Activated naive CD8-positive, alpha-beta T cell treated with anti-CD3 and anti-CD28 coated beads for 36 hours (primary cell): Measurements from ENCODE around the gene CD300H. TPM values are rescaled to one million over a fixed set of nuclear protein-coding genes. Genes with fewer than 3 reads are reported as not detected.
"Not testable (repeated sequence)": the region's sequence is repeated elsewhere in the genome, so short reads cannot be mapped to it uniquely, and the experiment has no call there.

Source experiments
- DNase-seq: peaks from one replicate; pipeline ENCODE4 v3.0.0; 2021
- H3K27ac Mint-ChIP-seq: one replicate; pipeline ENCODE4 v1.8.0; 2022; ENCODE audit warnings: mild to moderate bottlenecking, moderate library complexity, mixed read lengths
- H3K27me3 Mint-ChIP-seq: one replicate; pipeline ENCODE4 v1.8.0; 2022; ENCODE audit warnings: mild to moderate bottlenecking, mixed read lengths
- H3K36me3 Mint-ChIP-seq: one replicate; pipeline ENCODE4 v1.8.0; 2021; ENCODE audit warnings: mild to moderate bottlenecking, mixed read lengths
- H3K4me1 Mint-ChIP-seq: one replicate; pipeline ENCODE4 v1.8.0; 2021; ENCODE audit warnings: mixed read lengths
- H3K4me3 Mint-ChIP-seq: one replicate; pipeline ENCODE4 v1.8.0; 2022; ENCODE audit warnings: mild to moderate bottlenecking, moderate library complexity, mixed read lengths
- H3K9me3 Mint-ChIP-seq: one replicate; pipeline ENCODE4 v1.8.0; 2022; ENCODE audit warnings: mixed read lengths
- total RNA-seq, 2 experiments: library from RNA; stranded (reverse); gene quantifications; one replicate each; pipeline ENCODE4 v1.2.3, GENCODE V29; 2021

The CD300H gene
- total RNA-seq, 2 experiments from 2014 or later: not detected

DNA sequence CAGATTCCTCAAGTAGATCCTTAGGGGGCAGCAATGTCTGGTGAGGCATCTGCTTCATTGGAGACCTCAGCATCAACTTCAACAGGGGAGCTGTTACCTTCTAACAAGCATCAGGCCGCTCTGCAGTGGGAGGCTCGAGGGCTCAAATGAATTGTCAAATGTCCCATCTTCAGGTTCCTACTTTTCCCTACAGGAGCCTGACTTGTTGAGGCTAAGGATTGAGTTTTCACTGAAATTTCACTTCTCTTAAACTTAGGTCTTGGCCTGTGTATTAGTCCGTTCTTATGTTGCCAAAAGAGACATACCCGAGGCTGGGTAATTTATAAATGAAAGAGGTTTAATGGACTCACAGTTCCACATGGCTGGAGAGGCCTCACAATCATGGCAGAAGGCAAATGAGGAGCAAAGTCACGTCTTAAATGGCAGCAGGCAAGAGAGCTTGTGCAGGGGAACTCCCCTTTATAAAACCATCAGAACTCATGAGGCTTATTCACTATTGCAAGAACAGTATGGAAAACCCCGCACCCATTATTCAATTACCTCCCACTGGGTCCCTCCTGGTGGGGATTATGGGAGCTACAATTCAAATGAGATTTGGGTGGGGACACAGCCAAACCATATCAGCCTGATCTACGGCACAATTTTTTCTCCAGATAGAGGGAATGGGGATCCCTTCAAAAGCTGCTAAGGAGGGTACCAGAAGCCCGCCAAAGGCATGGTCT, 29.9 kb upstream of the CD300H start:
- H3K4me3 Mint-ChIP-seq: no peak overlapping the region
- peaks cover 14% of the 10 kb centered on the region for H3K27me3 Mint-ChIP-seq
- H3K9me3 Mint-ChIP-seq: no peaks in the 10 kb centered on the region
- peaks cover 11% of the 10 kb centered on the region for H3K4me1 Mint-ChIP-seq
- no peak for DNase-seq
- no peak overlapping the region for H3K27ac Mint-ChIP-seq
- no peaks in the 10 kb centered on the region for H3K36me3 Mint-ChIP-seq

DNA sequence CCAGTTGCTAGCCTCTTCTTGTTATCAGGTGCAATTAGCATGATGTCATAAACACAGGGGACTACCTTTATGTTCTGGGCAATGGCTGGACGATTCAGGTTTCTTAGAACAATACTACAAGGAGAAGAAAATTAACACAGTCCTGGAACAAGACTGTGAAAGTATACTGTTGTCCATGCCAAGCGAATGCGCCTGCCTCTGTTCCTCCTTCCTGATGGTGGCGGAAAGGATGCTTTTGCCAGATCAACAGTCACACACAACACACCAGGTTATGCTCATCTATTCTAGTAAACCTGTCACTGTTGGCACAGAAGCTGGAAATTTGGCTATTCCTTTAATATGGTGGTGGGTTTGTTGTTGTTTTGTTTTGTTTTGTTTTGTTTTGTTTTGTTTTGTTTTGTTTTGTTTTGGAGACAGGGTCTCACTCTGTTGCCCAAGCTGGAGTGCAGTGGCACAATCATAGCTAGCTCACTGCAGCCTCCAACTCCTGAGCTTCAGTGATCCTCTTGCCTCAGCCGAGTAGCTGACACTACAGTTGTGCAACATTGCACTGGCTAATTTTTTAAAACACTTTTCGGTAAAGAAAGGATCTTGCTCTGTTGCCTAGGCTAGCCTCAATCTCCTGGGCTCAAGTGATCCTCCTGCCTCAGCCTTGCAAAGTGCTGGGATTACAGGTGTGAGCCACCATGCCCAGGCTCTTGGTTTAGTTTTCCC, 27.9 kb upstream of the CD300H start:
- no peaks in the 10 kb centered on the region for H3K36me3 Mint-ChIP-seq
- H3K27me3 Mint-ChIP-seq: peaks cover 16% of the 10 kb centered on the region
- no peaks in the 10 kb centered on the region for H3K9me3 Mint-ChIP-seq
- no peak overlapping the region for H3K4me3 Mint-ChIP-seq
- H3K27ac Mint-ChIP-seq: no peak overlapping the region
- DNase-seq: no peak
- peaks cover 17% of the 10 kb centered on the region for H3K4me1 Mint-ChIP-seq

GRCh38 chr17:74592087-74592990, 25.0 kb upstream of the CD300H start, which contains the start of gene CD300LD:
Gene CD300LD (minus strand): TSS chr17:74592283. CDS start chr17:74592202, 81 bp downstream.
- Mint-ChIP-seq H3K36me3 (no peaks in the 10 kb centered on the region), H3K4me3 (no peak within 1 kb of the TSS), H3K27me3 (peaks cover 14% of the 10 kb centered on the region), H3K9me3 (no peaks in the 10 kb centered on the region), H3K4me1 (peaks cover 11% of the 10 kb centered on the region), H3K27ac (no peak within 1 kb of the TSS)
- no peak for DNase-seq

DNA sequence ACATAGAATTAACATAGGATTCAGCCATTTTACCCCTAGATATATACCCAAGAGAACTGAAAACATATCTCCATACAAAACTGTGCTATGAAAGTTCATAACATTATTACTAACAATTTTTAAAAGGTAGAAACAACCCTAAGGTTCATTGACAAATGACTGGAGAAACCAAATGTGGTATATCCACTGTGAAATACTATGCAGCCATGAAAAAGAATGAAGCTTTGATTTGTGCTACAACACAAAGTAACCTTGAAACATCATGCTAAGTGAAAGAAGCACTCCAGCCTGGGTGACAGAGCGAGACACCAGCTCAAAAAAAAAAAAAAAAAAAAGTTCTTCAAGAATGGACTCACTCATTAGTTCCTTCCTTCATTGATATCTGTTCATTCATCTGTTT, 24.2 kb upstream of the CD300H start:
- Mint-ChIP-seq H3K4me3 (no peak overlapping the region), H3K9me3 (no peaks in the 10 kb centered on the region), H3K36me3 (no peaks in the 10 kb centered on the region), H3K4me1 (peaks cover 11% of the 10 kb centered on the region), H3K27me3 (peaks cover 15% of the 10 kb centered on the region), H3K27ac (no peak overlapping the region)
- no peak for DNase-seq

DNA sequence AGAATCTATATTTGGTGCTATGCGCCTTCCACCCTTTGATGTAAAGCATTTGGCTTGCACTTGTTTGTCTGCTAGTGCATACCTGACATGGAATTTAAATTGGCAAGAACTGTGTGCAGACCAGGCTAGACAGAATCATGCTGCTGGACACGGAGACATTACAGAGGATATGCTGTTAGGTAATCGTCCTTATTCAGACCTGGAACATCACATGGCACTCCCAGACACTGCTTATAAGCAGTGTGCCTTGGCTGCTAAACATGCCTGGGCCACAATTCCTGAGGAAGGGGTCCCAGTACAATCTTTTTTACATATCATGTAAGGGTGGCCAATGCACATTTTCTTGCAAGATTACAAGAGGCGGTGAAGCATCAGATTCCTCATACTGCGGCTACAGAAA, 18.4 kb upstream of the CD300H start:
- Mint-ChIP-seq H3K27ac (no peak overlapping the region), H3K4me3 (no peak overlapping the region), H3K36me3 (no peaks in the 10 kb centered on the region), H3K9me3 (peaks cover 2% of the 10 kb centered on the region), H3K27me3 (peaks cover 8% of the 10 kb centered on the region), H3K4me1 (no peaks in the 10 kb centered on the region)
- no peak for DNase-seq

GRCh38 chr17:74584292-74585060, 17.2 kb upstream of the CD300H start:
- peaks cover 2% of the 10 kb centered on the region for H3K9me3 Mint-ChIP-seq
- H3K4me3 Mint-ChIP-seq: no peak overlapping the region

GRCh38 chr17:74582633-74583032, 15.3 kb upstream of the CD300H start:
- Mint-ChIP-seq H3K4me1 (peaks cover 5% of the 10 kb centered on the region), H3K4me3 (no peak overlapping the region), H3K27ac (no peak overlapping the region), H3K27me3 (peaks cover 4% of the 10 kb centered on the region), H3K36me3 (no peaks in the 10 kb centered on the region), H3K9me3 (peaks cover 2% of the 10 kb centered on the region)
- no peak for DNase-seq

More at GRCh38 chr17:74584292-74585060, 17.2 kb upstream of the CD300H start:
- H3K4me1 Mint-ChIP-seq: peaks cover 5% of the 10 kb centered on the region
- peaks cover 8% of the 10 kb centered on the region for H3K27me3 Mint-ChIP-seq
- H3K36me3 Mint-ChIP-seq: no peaks in the 10 kb centered on the region
- no peak for DNase-seq
- no peak overlapping the region for H3K27ac Mint-ChIP-seq

DNA sequence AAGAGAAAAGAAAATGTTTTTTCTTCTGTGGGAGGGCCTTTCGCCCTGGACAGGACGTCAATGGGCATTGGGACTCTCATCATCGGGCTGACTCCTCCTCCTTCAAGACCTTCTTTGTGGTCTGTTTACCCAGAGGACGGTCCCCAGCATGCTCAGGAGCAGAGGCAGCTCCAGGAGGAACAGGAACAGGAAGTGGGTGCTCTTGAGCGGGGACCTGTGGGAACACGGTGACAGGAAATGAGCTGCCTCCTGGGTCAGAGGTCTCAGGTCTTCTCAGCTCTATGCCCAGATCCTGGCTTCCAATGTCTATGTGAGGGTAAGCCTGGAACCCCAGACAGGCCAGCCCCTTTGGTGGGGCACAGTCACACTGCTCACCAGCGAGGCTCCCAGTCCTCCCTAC, 12.6 kb upstream of the CD300H start:
- Mint-ChIP-seq H3K27me3 (peaks cover 3% of the 10 kb centered on the region), H3K9me3 (peaks cover 2% of the 10 kb centered on the region), H3K36me3 (no peaks in the 10 kb centered on the region), H3K4me1 (peaks cover 5% of the 10 kb centered on the region), H3K4me3 (no peak overlapping the region), H3K27ac (no peak overlapping the region)
- DNase-seq: no peak

DNA sequence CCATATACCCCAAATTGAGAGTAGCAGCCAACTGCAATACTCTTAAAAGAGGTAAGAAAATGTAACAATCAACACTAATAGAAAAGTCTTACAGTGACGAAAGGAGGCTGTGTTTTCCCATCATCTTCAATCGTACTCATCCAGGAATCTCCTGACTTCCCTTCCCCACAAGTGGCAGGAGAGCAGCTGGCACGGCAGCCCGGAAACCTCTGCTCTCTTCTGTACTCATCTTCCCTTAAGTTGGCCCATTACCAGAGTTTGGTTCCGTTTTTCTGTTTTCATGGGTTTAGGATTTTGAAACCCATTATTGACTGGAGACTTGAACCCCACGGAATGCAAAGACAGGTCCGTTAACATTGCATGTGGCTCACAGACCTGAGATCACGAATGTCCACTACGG, 11.7 kb upstream of the CD300H start:
- H3K27me3 Mint-ChIP-seq: peaks cover 3% of the 10 kb centered on the region
- H3K27ac Mint-ChIP-seq: no peak overlapping the region
- no peaks in the 10 kb centered on the region for H3K9me3 Mint-ChIP-seq
- no peak for DNase-seq
- peaks cover 5% of the 10 kb centered on the region for H3K4me1 Mint-ChIP-seq
- no peak overlapping the region for H3K4me3 Mint-ChIP-seq
- H3K36me3 Mint-ChIP-seq: no peaks in the 10 kb centered on the region

- Mint-ChIP-seq H3K9me3 (no peaks in the 10 kb centered on the region), H3K36me3 (no peaks in the 10 kb centered on the region), H3K4me1 (peaks cover under 1% of the 10 kb centered on the region), H3K4me3 (no peak overlapping the region), H3K27ac (no peak overlapping the region), H3K27me3 (peaks cover 13% of the 10 kb centered on the region)
- no peak for DNase-seq
These were observed 7.3 kb upstream of the CD300H start for GRCh38 chr17:74574489-74575142.

GRCh38 chr17:74573635-74574034, 6.3 kb upstream of the CD300H start:
- H3K27me3 Mint-ChIP-seq: peaks cover 23% of the 10 kb centered on the region
- H3K9me3 Mint-ChIP-seq: not testable (repeated sequence)

DNA sequence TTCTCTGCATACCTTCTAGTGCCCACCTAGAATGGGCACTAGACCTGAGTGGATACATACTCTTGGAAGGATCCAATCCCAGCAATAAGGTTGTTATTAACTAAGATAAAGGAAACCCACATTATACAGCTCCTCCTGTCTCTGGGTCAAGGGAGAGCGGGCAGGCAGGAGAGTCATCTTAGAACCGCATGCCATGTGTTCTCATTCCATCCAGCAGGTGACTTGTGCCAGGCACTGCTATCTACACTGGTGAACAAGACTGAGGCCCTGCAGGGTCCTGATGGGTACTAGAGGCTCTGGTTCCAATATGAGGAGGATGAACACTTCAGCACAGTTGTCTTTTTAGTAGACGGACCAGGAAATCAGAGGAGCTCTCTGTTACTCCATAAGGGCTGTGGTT, 5.9 kb upstream of the CD300H start:
- Mint-ChIP-seq H3K4me1 (peaks cover 4% of the 10 kb centered on the region), H3K4me3 (no peak overlapping the region), H3K36me3 (no peaks in the 10 kb centered on the region), H3K9me3 (no peaks in the 10 kb centered on the region), H3K27ac (no peak overlapping the region), H3K27me3 (peaks cover 28% of the 10 kb centered on the region)
- DNase-seq: no peak

More at GRCh38 chr17:74573635-74574034, 6.3 kb upstream of the CD300H start:
- H3K4me3 Mint-ChIP-seq, H3K27ac Mint-ChIP-seq, H3K4me1 Mint-ChIP-seq, H3K36me3 Mint-ChIP-seq, DNase-seq: not testable (repeated sequence)

GRCh38 chr17:74571621-74572270, 4.4 kb upstream of the CD300H start:
- H3K4me1 Mint-ChIP-seq: peaks cover 4% of the 10 kb centered on the region
- no peaks in the 10 kb centered on the region for H3K36me3 Mint-ChIP-seq
- H3K27ac Mint-ChIP-seq: no peak overlapping the region
- peaks cover 35% of the 10 kb centered on the region for H3K27me3 Mint-ChIP-seq
- H3K4me3 Mint-ChIP-seq: no peak overlapping the region
- H3K9me3 Mint-ChIP-seq: no peaks in the 10 kb centered on the region
- no peak for DNase-seq
